Amniotic stem cell (primary cell): ENCODE measurements around the gene ACTR10.
"Not testable (repeated sequence)": the region's sequence is repeated elsewhere in the genome, so short reads cannot be mapped to it uniquely, and the experiment has no call there.

Experiments
- DNase-seq: peaks from one replicate; lab custom pipeline; 2025; lab: John Stamatoyannopoulos, UW

Gene ACTR10

DNA sequence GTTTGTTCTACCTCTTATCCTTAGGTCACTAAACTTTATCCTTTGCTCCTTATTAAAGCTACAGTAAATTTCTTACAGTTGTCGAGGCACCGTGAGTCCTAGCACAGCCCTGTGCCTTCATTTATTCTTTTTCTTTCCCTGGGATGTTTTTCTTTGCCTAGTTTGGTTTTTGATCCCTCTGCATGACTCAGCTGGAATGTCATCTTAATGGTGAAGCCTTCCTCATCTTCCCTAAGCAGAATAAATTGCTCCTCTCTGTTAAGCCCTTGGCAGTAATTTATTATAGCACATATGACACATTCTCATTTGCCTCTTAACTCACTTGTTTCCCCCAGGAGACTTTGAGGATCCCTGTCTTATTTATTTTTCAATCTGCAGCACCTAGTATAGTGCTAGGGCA is 16.6 kb downstream of the ACTR10 start:
- DNase-seq: no peak

DNA sequence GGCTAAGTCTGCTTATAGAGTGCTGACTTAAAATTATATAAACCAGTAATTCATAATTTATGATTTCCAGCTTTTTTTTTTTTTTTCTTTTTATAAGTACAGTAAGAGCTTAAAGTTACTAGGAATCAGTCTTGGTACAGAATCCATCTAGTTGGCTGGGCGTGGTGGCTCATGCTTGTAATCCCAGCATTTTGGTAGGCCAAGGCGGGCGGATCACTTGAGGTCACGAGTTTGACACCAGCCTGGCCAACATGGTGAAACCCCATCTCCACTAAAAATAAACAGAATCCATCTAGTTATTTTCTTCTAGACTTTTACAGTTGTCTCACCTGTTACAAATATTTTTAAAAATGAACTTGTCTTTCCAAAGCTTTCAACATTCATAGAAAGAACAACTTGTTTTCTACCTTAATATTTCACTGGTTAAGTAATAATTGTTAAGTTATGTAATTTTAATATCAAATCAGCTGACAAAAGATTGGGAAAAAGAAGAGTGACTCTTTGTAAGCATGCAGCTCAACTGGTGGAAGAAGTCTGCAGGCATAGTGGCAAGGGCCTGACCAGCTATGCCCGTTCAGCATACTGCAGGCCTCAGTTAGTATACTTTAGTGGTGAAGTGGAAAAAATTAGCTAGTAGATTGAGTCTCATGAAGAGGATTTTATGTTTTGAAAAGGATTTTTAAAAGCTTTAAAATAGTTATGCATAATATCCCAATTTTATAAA is 27.3 kb downstream of the ACTR10 start:
- DNase-seq: no peak

DNA sequence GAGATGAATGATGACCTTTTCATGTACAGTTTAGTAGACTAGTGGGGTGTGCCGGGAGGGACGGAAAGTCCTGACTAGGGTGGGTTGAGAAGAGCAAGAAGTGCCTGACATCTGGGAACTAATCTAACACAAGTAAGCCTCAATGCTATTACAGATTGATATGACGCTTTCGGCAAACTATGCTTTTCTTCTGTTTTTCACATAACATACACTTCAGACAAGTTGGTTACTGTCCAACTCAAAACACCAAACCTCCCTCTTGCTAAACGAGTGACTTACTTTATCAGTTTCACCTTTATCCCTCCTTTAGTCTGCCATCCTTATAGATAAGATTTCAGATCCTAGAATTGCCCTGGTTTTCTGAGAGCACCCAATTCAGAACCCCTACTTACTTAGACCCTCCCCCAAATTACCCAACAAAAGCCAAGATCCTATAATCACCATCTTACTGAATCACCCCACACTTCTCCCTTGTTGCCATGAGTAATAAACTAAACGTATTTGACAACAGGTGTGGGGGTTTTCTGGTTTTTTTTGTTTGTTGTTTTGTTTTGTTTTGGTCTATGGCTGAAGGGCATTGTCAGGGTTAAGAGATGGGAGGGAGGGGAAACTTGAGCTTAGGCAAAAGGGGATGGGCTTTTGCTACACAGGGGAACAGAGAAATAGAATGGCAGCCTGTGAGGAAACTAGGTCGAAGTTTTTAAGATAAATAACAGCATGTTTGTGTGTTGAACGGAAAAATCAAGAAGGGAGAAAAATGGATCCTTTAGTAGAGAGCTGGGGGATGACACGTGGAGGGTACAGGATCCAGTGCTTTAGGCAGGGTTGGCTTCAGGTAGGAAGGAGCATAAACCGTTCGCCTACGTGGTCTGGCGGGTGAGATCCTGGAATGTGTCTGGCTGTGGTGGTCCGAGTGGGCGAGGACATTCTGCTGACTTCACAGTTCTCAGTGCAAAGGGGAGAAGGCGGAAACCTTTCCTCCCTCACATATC is 38.6 kb downstream of the ACTR10 start:
- DNase-seq: no peak

GRCh38 chr14:58239244-58240195 is 39.6 kb downstream of the ACTR10 start:
- DNase-seq: no peak

GRCh38 chr14:58243790-58244555 is 44.0 kb downstream of the ACTR10 start:
- no peak for DNase-seq

- DNase-seq: peak; percentile 98
These were observed 44.8 kb downstream of the ACTR10 start, which contains the start of gene PSMA3 for GRCh38 chr14:58244556-58245387. PSMA3 (plus strand) TSS chr14:58244843; CDS start chr14:58244921, 78 bp downstream.

DNA sequence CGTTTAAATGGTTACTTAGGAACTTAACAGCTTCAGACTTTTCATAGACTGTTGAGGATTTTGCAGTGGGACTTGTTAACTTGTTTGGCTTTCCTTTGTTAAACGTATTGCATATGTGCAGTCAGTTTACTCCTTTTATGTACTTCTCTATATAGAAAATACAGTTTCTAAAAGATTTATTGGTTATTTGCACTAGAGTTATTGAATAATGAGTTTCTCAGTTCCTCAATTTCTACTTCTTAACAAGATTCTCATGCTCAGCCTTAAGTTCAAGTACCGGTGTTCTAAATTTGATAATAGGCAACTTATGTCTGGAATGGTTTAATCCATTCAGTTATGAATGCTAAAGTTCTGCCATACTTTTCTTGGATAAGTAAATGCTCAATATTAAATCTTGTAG is 45.6 kb downstream of the ACTR10 start:
- no peak for DNase-seq

GRCh38 chr14:58249611-58250010 is 49.7 kb downstream of the ACTR10 start:
- DNase-seq: no peak

DNA sequence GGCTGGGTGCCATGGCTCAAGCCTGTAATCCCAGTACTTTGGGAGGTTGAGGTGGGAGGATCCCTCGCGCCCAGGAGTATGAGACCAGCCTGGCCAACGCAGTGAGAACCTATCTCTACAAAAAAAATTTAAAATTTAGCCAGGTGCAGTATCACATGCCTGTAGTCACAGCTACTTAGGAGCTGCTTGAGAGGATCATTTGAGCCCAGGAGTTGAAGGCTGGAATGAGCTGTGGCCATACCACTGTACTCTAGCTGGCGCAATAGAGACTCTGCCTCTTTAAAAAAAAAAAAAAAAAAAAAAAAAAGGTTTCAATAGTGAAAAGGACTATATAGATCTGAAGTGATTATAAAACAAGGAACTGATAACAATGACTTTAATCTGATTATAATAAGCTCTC is 58.2 kb downstream of the ACTR10 start:
- DNase-seq: no peak

- DNase-seq: not testable (repeated sequence)
These were observed 62.1 kb downstream of the ACTR10 start for GRCh38 chr14:58262005-58262404.

DNA sequence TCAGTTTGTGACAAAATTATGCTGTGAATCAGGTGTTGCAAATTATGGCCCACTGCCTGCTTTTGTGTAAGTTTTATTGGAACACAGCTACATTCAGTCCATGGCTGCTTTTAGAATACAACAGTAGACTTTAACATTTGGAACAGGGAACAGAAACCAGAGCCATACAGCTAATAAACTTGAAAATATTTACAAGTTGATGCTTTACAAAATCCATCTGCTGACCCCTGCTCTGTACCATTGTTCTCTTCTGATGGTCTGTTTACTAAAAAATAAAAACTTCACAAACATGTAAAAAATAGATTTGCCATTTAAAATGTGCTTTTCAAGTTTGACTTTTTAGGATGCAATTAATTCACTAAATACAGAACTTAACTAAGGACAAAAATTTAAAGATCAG is 65.5 kb downstream of the ACTR10 start:
- no peak for DNase-seq

DNA sequence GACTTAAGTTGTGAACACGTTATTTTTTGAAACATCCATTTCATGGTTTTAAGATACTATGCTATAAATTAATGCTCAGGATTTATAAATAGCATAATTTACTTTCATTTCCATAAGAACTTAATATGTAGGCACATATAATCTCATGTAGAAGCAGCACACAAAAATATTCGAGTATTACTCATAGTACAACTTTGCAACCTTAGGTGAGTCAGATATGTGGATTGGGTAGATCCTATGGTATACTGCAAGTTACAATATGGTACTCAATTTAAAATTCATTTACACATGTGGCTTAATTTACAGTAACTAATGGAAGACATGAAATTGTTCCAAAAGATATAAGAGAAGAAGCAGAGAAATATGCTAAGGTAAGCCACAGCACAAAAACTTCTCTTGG is 70.7 kb downstream of the ACTR10 start:
- DNase-seq: no peak

DNA sequence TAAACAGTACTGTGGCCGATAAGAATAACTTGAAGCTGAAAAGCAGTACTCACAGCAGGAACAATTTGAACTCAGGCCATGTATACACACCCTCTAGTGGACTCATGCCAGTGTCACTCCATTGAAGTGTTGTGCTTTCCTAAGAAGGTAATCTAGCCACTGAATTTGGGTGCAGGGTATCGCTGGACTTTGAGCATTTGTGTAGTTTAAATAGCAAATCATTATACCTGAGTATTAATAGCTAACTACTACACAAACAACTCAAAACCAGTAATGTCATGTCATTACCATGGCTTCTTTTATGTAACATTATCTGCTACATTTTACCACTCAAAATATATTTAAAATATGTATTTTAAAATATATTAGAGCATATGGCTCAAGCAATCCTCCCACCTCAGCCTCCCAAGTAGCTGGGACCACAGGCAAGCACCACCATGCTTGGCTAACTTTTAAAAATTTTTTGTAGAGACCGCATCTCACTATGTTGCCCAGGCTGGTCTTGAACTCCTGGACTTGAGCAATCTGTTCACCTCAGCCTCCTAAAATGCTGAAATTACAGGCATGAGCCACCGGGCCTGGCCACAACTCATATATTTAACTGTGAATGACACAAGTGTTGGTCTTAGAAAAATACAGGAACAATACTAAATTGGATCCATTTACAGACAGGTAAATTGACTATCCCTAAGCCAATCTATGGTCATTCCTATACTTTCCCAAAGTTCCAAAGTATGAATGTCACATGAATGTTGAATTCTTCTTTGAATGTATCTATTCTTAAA is 72.8 kb downstream of the ACTR10 start:
- DNase-seq: no peak

DNA sequence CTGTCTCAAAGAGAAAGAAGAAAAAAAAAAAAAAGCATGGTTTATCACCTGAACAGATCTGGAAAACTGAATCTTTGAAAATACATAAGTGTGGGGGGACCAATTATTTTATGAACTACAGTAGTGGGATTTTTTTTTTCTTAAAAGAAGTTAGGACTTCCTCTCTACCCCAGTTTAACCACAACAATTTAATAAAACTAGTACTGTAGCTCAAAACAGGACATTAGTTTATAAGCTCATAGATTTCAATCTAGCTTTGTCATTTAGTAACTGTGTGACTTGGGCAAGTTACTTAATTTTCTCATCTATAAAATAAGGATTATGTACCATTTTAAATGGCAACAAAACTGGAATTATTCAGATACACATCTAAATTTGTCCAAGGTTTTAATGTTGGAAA is 74.9 kb downstream of the ACTR10 start:
- no peak for DNase-seq

- no peak for DNase-seq
These were observed 75.7 kb downstream of the ACTR10 start for GRCh38 chr14:58275527-58276190.

DNA sequence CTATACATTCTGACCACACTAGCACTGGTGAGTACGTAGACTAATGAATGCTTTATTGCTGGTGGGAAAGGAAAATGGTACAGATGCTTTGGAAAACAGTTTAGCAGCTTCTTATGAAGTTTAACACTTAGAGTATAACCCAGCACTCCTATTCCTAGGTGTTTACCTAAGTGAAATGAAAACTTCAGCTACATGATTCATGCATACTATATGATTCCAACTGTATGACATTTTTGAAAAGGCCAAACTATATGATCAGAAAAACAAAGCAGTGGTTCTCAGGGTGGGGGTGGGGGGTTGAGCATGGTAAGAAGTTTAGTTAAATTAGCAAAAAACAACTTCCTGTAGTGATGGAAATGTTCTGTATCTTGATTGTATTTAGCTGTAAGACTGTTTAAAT is 76.3 kb downstream of the ACTR10 start:
- DNase-seq: no peak

DNA sequence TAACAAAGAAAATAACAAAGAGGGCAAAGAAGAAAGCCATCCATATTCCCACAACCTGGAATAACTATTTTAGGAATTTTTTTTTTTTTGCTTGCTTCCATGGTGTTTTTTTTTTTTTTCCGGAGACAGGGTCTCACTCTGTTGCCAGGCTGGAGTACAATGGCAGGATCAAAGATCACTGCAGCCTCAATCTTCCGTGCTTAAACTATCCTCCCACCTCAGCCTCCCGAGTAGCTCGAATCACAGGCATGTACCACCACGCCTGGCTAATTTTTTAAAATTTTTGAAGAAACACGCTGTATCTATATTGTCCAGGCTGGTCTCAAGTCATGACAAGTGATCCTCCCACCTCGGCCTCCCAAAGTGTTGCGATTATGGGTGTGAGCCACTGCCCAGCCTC is 78.2 kb downstream of the ACTR10 start:
- no peak for DNase-seq

DNA sequence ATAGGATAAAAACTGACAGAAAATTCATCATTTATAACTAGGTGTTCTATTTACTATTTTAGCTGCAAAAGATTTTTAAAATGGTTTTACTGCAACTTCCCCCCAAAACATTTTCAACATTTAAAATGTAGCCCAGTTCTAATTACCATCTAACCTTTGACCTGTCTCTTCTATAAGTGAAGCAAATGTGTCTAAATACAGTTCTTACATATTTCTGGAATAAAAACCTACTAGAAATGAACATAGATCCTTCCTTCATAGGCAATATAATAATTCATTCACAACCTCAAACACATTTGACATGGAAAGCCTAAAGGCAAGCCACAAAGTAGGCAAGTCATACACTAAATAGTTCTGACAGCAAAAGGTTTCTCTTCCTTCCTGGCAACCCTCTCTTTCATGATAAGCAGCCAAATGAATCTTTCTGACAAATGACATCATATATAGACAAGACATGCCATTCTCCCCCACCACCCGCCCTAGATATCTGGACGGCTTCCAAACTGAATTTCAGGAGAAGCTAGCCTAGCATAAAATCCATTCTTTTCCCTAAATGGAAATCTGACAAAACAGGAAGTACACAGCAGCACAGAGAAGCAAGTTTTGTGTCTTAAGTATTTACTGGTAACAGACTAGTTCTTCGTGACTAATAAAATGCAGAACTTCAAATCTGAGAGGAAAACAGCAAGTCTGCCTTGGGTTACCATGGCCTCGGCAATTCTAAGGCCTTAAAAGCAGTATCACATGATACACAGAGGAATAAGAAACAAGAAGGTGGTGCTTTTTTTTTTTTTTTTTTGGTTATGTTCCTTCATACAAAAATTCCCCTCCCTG is 81.2 kb downstream of the ACTR10 start:
- DNase-seq: peak; percentile 65
